ENCODE data around the gene KRTAP4-7.
"Not testable (repeated sequence)": the region's sequence is repeated elsewhere in the genome, so short reads cannot be mapped to it uniquely, and the experiment has no call there.

The KRTAP4-7 gene

GRCh38 chr17:41065016-41065689 lies 18.8 kb upstream of the KRTAP4-7 start:
- DNase-seq (ENCODE audit: low read depth in 3 of 3), result not testable (repeated sequence)

- DNase-seq (ENCODE audit: low read depth in 3 of 3), result no peak
Observed at GRCh38 chr17:41065829-41066624, 17.9 kb upstream of the KRTAP4-7 start, which contains the start of gene KRTAP2-4. KRTAP2-4 (minus strand) TSS chr17:41065879; CDS start chr17:41065845, 34 bp downstream.

GRCh38 chr17:41067281-41067680 lies 16.7 kb upstream of the KRTAP4-7 start:
- no peak for DNase-seq (ENCODE audit: low read depth in 3 of 3)

- DNase-seq (ENCODE audit: low read depth in 3 of 3), result no peak
Observed at GRCh38 chr17:41069031-41069430, 14.9 kb upstream of the KRTAP4-7 start.

GRCh38 chr17:41071606-41072360 lies 12.2 kb upstream of the KRTAP4-7 start:
- no peak for DNase-seq (ENCODE audit: low read depth in 3 of 3)

GRCh38 chr17:41073676-41074075 lies 10.3 kb upstream of the KRTAP4-7 start:
- no peak for DNase-seq (ENCODE audit: low read depth in 3 of 3)

- no peak for DNase-seq (ENCODE audit: low read depth in 3 of 3)
Observed at GRCh38 chr17:41076788-41077187, 7.2 kb upstream of the KRTAP4-7 start.

GRCh38 chr17:41082626-41083025 lies 1.3 kb upstream of the KRTAP4-7 start:
- no peak for DNase-seq (ENCODE audit: low read depth in 3 of 3)

DNA sequence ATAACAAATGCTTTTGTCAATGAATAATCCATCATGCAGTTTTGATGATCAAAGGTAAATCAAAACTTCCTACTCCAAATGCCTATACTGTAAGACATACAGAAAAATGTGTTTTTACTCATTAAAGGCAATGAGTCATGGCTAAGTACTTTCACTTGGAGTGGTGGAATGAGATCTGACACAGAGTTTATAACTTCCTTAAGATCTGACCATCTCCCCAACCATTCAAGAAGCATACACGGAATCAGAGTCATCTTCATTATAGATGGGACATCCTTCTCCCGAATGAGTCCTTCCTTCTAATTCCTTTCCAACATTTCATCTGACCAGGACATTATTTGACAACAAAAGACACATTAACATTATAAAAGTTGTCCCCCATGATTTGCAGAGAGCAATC lies 523 bp upstream of the KRTAP4-7 start:
- not testable (repeated sequence) for DNase-seq (ENCODE audit: low read depth in 3 of 3)

GRCh38 chr17:41088760-41089352 lies 4.9 kb downstream of the KRTAP4-7 start:
- not testable (repeated sequence) for DNase-seq (ENCODE audit: low read depth in 3 of 3)

DNA sequence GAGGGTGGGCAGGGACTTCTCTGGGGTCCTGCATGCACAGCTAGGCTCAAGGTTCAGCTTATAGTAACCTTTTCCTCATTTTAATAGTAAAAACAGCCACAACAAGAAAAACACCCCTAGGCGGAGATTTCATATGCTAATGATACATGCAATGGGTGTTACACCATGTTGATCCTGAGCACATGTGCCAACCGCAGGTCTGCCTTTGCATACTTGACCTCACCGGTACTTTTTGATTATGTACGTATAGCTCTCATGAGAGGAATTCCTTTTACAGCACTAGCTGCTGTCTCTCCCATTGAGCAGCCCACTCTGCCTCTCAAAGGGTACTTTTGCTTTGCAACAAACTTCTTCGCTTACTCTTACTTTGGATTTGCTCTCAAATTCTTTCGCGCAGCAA lies 12.1 kb downstream of the KRTAP4-7 start:
- DNase-seq (ENCODE audit: low read depth in 3 of 3), result no peak

GRCh38 chr17:41098042-41098441 lies 14.1 kb downstream of the KRTAP4-7 start, which contains the start of gene KRTAP4-8:
KRTAP4-8 (minus strand) TSS chr17:41098142; CDS start chr17:41098084, 58 bp downstream.
- DNase-seq (ENCODE audit: low read depth in 3 of 3), result no peak

- DNase-seq (ENCODE audit: low read depth in 3 of 3), result no peak
Observed at GRCh38 chr17:41098481-41098880, 14.5 kb downstream of the KRTAP4-7 start.

DNA sequence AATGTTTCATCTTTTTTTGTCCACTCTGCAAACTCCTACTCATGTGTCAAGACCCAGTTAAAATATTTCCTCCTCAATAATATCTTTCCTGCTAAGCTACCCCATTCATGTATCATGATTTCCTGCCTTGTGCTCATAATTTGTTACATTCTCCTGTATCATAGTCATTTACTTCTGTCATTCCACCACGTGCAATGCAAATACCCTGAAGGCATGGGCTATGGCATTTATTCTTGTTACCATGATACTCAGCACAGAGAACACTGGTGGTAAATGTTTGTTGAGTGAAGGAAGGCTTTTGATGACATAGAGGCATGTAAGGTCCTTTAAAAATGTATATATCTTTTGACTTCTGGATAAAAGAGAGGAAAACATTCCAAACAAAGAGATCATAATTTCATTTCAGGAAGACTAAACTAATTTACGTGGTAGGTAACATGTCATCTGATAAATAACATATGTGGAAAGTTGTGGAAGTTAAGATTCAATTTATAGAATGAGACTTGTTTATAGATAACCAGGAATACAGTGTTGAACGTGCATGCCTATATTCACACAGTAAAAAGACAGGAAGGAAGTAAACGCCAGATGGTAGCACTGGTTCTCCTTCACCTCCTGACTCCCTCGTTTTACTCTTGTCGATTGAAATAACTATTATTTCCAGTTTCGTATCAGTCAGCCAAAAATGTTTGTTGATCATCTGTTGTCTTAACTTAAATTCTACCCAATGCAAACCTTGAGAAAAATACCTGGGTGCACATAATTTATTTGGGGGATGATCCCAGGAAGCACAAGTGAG lies 15.9 kb downstream of the KRTAP4-7 start:
- not testable (repeated sequence) for DNase-seq (ENCODE audit: low read depth in 3 of 3)

- DNase-seq (ENCODE audit: low read depth in 3 of 3), result no peak
Observed at GRCh38 chr17:41101586-41102259, 17.8 kb downstream of the KRTAP4-7 start, which contains the start of gene KRTAP4-16. KRTAP4-16 (minus strand) TSS chr17:41102209; CDS start chr17:41102209, 0 bp downstream.

- DNase-seq (ENCODE audit: low read depth in 3 of 3), result no peak
Observed at GRCh38 chr17:41103896-41104295, 19.9 kb downstream of the KRTAP4-7 start.

DNA sequence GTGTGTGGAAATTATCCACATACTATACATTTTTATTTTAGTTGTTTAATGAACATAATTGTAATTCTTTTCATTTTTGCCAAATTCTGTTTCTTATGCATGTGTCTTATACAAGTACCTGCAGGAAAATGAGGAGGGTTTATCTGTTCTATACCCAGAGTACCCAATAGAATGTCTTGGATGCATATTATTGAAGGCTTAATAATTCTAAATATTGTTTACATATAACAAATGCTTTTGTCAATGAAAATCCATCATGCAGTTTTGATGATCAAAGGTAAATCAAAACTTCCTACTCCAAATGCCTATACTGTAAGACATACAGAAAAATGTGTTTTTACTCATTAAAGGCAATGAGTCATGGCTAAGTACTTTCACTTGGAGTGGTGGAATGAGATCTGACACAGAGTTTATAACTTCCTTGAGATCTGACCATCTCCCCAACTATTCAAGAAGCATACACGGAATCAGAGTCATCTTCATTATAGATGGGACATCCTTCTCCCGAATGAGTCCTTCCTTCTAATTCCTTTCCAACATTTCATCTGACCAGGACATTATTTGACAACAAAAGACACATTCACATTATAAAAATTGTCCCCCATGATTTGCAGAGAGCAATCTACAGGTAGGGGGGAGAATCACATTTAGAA lies 20.6 kb downstream of the KRTAP4-7 start:
- DNase-seq (ENCODE audit: low read depth in 3 of 3), result not testable (repeated sequence)

DNA sequence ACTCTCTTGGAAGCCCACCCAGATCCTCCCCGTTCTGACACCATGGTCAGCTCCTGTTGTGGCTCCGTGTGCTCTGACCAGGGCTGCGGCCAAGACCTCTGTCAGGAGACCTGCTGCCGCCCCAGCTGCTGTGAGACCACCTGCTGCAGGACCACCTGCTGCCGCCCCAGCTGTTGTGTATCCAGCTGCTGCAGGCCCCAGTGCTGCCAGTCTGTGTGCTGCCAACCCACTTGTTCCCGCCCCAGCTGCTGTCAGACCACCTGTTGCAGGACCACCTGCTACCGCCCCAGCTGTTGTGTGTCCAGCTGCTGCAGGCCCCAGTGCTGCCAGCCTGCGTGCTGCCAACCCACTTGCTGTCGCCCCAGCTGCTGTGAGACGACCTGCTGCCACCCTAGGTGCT lies 21.4 kb downstream of the KRTAP4-7 start, which contains the start of gene KRTAP4-9:
TSS of gene KRTAP4-9 (plus strand) at position 43 of the 400 bp plus-strand sequence. CDS start at position 43, 0 bp downstream.
- not testable (repeated sequence) for DNase-seq (ENCODE audit: low read depth in 3 of 3)

DNA sequence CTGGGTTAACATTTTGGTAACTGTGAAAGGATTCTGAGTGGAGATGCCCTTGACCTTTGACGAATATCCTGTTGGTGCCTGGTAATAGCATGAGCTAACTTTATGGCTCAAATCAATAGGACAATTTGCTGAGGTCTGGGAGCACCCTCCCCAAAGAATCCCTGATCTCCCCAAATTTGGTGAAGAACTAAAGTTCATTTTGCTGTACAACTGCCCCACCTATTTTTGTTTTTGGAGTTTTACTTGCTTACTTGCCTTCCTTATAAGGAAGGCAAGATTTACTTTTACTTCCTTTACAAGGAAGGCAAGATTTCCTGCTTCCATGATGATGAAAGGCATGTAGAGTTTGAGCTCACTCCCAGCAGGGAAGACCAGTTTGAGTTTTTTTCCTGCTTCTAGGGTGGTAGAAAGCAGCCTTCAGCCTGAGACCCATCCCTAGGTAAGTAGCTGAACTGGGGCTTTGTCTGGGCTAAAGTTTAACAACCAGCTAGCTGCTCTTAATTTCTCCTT lies 24.0 kb downstream of the KRTAP4-7 start:
- no peak for DNase-seq (ENCODE audit: low read depth in 3 of 3)

All from stimulated activated CD4-positive, alpha-beta T cell treated with anti-CD3 and anti-CD28 coated beads, TNF-alpha, amount 100 ng/mL, for 48 hours (primary cell).